ENCODE measurements around the gene CLIP4. TPM values are rescaled to one million over a fixed set of nuclear protein-coding genes. Genes with fewer than 3 reads are reported as not detected.

The CLIP4 gene
- total and polyA plus RNA-seq, 2 of the 13 experiments (the other 11 are each of a cell fraction or from before 2014, with no cell fraction given): 0.46 to 0.49 TPM

- TF ChIP-seq FOXK1 (CRISPR knock-in tag; IDR thresholded peaks at IDR 0.05; ENCODE audit: borderline replicate concordance, low read depth): no peak
- no peak for TF ChIP-seq ZNF772 (CRISPR knock-in tag; IDR thresholded peaks at IDR 0.05)
- no peak for TF ChIP-seq ZNF549 (CRISPR knock-in tag; IDR thresholded peaks at IDR 0.05)
- TF ChIP-seq, protein P1, sequence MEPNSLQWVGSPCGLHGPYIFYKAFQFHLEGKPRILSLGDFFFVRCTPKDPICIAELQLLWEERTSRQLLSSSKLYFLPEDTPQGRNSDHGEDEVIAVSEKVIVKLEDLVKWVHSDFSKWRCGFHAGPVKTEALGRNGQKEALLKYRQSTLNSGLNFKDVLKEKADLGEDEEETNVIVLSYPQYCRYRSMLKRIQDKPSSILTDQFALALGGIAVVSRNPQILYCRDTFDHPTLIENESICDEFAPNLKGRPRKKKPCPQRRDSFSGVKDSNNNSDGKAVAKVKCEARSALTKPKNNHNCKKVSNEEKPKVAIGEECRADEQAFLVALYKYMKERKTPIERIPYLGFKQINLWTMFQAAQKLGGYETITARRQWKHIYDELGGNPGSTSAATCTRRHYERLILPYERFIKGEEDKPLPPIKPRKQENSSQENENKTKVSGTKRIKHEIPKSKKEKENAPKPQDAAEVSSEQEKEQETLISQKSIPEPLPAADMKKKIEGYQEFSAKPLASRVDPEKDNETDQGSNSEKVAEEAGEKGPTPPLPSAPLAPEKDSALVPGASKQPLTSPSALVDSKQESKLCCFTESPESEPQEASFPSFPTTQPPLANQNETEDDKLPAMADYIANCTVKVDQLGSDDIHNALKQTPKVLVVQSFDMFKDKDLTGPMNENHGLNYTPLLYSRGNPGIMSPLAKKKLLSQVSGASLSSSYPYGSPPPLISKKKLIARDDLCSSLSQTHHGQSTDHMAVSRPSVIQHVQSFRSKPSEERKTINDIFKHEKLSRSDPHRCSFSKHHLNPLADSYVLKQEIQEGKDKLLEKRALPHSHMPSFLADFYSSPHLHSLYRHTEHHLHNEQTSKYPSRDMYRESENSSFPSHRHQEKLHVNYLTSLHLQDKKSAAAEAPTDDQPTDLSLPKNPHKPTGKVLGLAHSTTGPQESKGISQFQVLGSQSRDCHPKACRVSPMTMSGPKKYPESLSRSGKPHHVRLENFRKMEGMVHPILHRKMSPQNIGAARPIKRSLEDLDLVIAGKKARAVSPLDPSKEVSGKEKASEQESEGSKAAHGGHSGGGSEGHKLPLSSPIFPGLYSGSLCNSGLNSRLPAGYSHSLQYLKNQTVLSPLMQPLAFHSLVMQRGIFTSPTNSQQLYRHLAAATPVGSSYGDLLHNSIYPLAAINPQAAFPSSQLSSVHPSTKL (CRISPR knock-in tag; IDR thresholded peaks at IDR 0.05): no peak
- TF ChIP-seq FOXA3 (CRISPR knock-in tag; IDR thresholded peaks at IDR 0.05): no peak
- no peak for TF ChIP-seq ZFP41 (CRISPR knock-in tag; IDR thresholded peaks at IDR 0.05; ENCODE audit: borderline replicate concordance)
These were observed 46.7 kb upstream of the CLIP4 start (continued) for GRCh38 chr2:29068513-29068912.

GRCh38 chr2:29070526-29070925, 44.7 kb upstream of the CLIP4 start:
- no peak for DNase-seq (ENCODE audit: low spot score)
- Histone ChIP-seq H2AFZ (ENCODE audit: low read length) (no peak overlapping the region), H3K4me3 (replicated peaks in 1 of 3; ENCODE audit: insufficient read depth in 1 of 3, low read depth in 2 of 3, low read length in 3 of 3) (no peak overlapping the region), H3K9me3 (ENCODE audit: low read length) (no peaks in the 10 kb centered on the region), H3K9ac (ENCODE audit: insufficient read depth, low read depth, low read length) (no peak overlapping the region), H3K4me1 (ENCODE audit: insufficient read depth, low read length) (no peaks in the 10 kb centered on the region), H4K20me1 (ENCODE audit: insufficient read depth, low read length) (no peaks in the 10 kb centered on the region), H3K27ac (ENCODE audit: extremely low read length, insufficient read depth, low read length) (no peak overlapping the region), H3K4me2 (ENCODE audit: low read depth, low read length) (no peak overlapping the region), H3K36me3 (replicated peaks in 1 of 2; ENCODE audit: control insufficient read depth in 1 of 2, insufficient read depth in 2 of 2, low read length in 2 of 2) (no peaks in the 10 kb centered on the region), H3K27me3 (ENCODE audit: control insufficient read depth in 1 of 2, insufficient read depth in 2 of 2, low read length in 2 of 2) (peaks cover 8 to 63% of the 10 kb centered on the region in 2 experiments), H3K79me2 (ENCODE audit: insufficient read depth, low read length) (no peaks in the 10 kb centered on the region)
- CTCF ChIA-PET (ENCODE audit: low intra/inter-chr PET ratio, low total read pairs): no interaction called here
- no peak for ATAC-seq
- no peak for FAIRE-seq
- BruUV-seq (replicated peaks): no TSS peak
- WGBS (ENCODE audit: low lambda C conversion rate): 41% methylated on average over 12 of the region's 12 CpGs
- in situ Hi-C loops (cut with HindIII; ENCODE audit: extremely low pct_ligation_motif_present, low pct_unique_long_range_greater_than_20kb) (no loop called here), intact Hi-C loops (cut with micrococcal nuclease; ENCODE audit: unreplicated experiment) (no loop called here)
- POLR2A ChIA-PET: no interaction called here
- TF ChIP-seq ZBTB46 (CRISPR knock-in tag; IDR thresholded peaks at IDR 0.05; ENCODE audit: borderline replicate concordance) (no peak), ZNF780A (CRISPR knock-in tag; IDR thresholded peaks at IDR 0.05) (no peak), MTF1 (CRISPR knock-in tag; IDR thresholded peaks at IDR 0.05) (no peak), SRSF1 (optimal IDR thresholded peaks at IDR 0.05; ENCODE audit: low read depth, low read length) (no peak), HNF4A (CRISPR knock-in tag; IDR thresholded peaks at IDR 0.05) (no peak), TEAD3 (CRISPR knock-in tag; optimal IDR thresholded peaks at IDR 0.05; ENCODE audit: borderline replicate concordance) (no peak), FOXA3 (CRISPR knock-in tag; IDR thresholded peaks at IDR 0.05) (no peak), NFE2L1 (CRISPR knock-in tag; IDR thresholded peaks at IDR 0.05; ENCODE audit: borderline replicate concordance) (no peak), ZBTB8A (CRISPR knock-in tag; IDR thresholded peaks at IDR 0.05; ENCODE audit: borderline replicate concordance, low read depth) (no peak), ZNF749 (CRISPR knock-in tag; IDR thresholded peaks at IDR 0.05; ENCODE audit: borderline replicate concordance) (no peak), RELA (CRISPR knock-in tag; IDR thresholded peaks at IDR 0.05) (no peak)
- TF ChIP-seq, protein P2, sequence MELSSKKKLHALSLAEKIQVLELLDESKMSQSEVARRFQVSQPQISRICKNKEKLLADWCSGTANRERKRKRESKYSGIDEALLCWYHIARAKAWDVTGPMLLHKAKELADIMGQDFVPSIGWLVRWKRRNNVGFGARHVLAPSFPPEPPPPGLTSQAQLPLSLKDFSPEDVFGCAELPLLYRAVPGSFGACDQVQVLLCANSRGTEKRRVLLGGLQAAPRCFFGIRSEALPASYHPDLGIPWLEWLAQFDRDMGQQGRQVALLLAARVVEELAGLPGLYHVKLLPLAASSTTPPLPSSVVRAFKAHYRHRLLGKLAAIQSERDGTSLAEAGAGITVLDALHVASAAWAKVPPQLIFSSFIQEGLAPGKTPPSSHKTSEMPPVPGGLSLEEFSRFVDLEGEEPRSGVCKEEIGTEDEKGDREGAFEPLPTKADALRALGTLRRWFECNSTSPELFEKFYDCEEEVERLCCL (CRISPR knock-in tag; IDR thresholded peaks at IDR 0.05; ENCODE audit: borderline replicate concordance): no peak
